Gastrocnemius medialis (tissue), 4 donors: ENCODE data around the gene ASAP2.

ENCODE experiments used
- CTCF ChIP-seq, 5 experiments: fragments of 450-650 bp in 3 of 5; fragments of 200-600 bp in 2 of 5; sonication (generic) in 2 of 5; IDR thresholded peaks in 4 of 5; conservative IDR thresholded peaks in 1 of 5; 1 replicate in 4 of 5; 2 replicates in 1 of 5; pipeline ENCODE4 v1.5.1; 2016 to 2019; ENCODE audit warnings: antibody characterized with exemption in 5 of 5, mild to moderate bottlenecking in 3 of 5, moderate library complexity in 3 of 5
- POLR2A ChIP-seq, 2 donors: fragments of 450-650 bp; IDR thresholded peaks; one replicate each; pipeline ENCODE4 v1.6.1; 2017; ENCODE audit warnings: antibody characterized with exemption in 2 of 2, mild to moderate bottlenecking in 2 of 2, moderate library complexity in 2 of 2

- no peak for TF ChIP-seq CTCF (IDR thresholded peaks at IDR 0.05 in 4 of 5, conservative IDR thresholded peaks at IDR 0.05 in 1 of 5)
- no peak for TF ChIP-seq POLR2A (IDR thresholded peaks at IDR 0.05)
Measured at GRCh38 chr2:9285921-9286320, 79.3 kb downstream of the ASAP2 start.
